HEK293T (cell line): ENCODE results near the gene PPP1R17.

Source experiments
- BHLHE40 ChIP-seq: fragments of 450-650 bp; IDR thresholded peaks from 2 replicates; pipeline ENCODE4 v1.6.1; 2016; ENCODE audit warnings: mild to moderate bottlenecking, moderate library complexity, borderline replicate concordance
- HDGF ChIP-seq: fragments of 450-650 bp; IDR thresholded peaks from 2 replicates; pipeline ENCODE4 v1.6.1; 2017; ENCODE audit warnings: antibody characterized with exemption, borderline replicate concordance
- L3MBTL2 ChIP-seq: fragments of 450-650 bp; conservative IDR thresholded peaks from 2 replicates; pipeline ENCODE4 v1.6.1; 2016; ENCODE audit warnings: mild to moderate bottlenecking
- SP1 ChIP-seq: fragments of 450-650 bp; IDR thresholded peaks from 2 replicates; pipeline ENCODE4 v1.6.1; 2017
- SUZ12 ChIP-seq: fragments of 450-650 bp; IDR thresholded peaks from 2 replicates; pipeline ENCODE4 v1.6.1; 2016; ENCODE audit warnings: mild to moderate bottlenecking

DNA sequence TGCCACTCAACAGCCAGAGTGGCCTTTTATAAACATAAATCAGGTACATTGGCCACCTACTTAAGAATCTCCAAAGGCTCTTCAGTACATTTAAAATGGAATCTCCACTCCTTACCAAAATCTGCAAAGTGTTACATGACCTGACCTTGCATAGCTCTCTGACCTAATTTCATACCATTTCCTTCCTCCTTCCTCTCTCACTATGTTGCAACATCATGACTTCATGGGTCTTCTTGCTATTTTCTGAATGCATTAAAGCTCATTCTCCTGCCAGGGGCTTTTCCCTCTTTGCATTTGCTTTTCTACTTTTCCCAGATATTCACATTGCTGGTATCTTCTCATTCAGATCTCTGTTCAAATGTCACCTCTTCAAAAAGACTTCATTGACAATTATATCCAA, 22.1 kb upstream of the PPP1R17 start:
- no peak for TF ChIP-seq HDGF
- no peak for TF ChIP-seq SUZ12
- TF ChIP-seq BHLHE40: no peak
- no peak for TF ChIP-seq L3MBTL2
- no peak for TF ChIP-seq SP1
